Muscle layer of duodenum (tissue), 2 donors: ENCODE measurements around the gene ADCY3.

Source experiments
- H3K27ac ChIP-seq: one replicate; pipeline ENCODE4 v1.7.0; 2013; ENCODE audit warnings: mild to moderate bottlenecking, low read length
- H3K27me3 ChIP-seq: one replicate; pipeline ENCODE4 v1.7.0; 2013; ENCODE audit warnings: low read depth, mild to moderate bottlenecking, control low read depth, low read length
- H3K36me3 ChIP-seq, 2 donors: one replicate each; pipeline ENCODE4 v1.7.0; 2013; ENCODE audit warnings: low read length in 2 of 2, control low read depth in 1 of 2, mild to moderate bottlenecking in 1 of 2; ENCODE audit not compliant: insufficient read depth in 2 of 2, control insufficient read depth in 1 of 2
- H3K4me1 ChIP-seq, 2 donors: one replicate each; pipeline ENCODE4 v1.7.0; 2013; ENCODE audit warnings: low read length in 2 of 2, mild to moderate bottlenecking in 2 of 2, control low read depth in 1 of 2, moderate library complexity in 1 of 2; ENCODE audit not compliant: insufficient read depth in 2 of 2, control insufficient read depth in 1 of 2
- H3K4me3 ChIP-seq, 2 donors: one replicate each; pipeline ENCODE4 v1.7.0; 2013; ENCODE audit warnings: low read length in 2 of 2, low read depth in 1 of 2, mild to moderate bottlenecking in 1 of 2
- H3K9me3 ChIP-seq, 2 donors: one replicate each; pipeline ENCODE4 v1.7.0; 2013; ENCODE audit warnings: low read length in 2 of 2, control low read depth in 1 of 2, mild to moderate bottlenecking in 1 of 2; ENCODE audit not compliant: control insufficient read depth in 1 of 2
- donor health status: healthy.

The ADCY3 gene

GRCh38 chr2:24827321-24828237 lies 92.5 kb downstream of the ADCY3 start:
- no peak overlapping the region for H3K4me3 ChIP-seq

DNA sequence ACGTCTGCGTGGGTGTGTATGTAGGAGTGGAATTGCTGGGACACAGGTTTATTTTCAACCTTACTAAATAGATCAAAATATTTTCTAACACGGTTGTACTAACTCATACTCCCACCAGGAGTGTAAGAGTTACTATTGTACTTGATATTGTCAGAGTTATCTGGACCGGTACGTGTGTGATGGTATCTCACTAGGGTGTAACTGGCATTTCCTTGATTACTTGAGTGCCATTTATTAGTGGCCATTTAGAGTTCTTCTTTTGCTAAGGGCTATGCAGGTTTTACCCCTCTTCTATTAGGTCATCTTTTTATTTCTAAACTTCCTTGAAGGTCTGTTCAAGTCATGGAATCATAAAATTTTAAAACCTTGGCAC lies 93.3 kb downstream of the ADCY3 start:
- Histone ChIP-seq H3K4me3 (no peak overlapping the region), H3K36me3 (no peaks in the 10 kb centered on the region), H3K9me3 (no peaks in the 10 kb centered on the region), H3K4me1 (peaks cover 0 to 9% of the 10 kb centered on the region in 2 donors), H3K27ac (no peak overlapping the region), H3K27me3 (no peaks in the 10 kb centered on the region)

More at GRCh38 chr2:24827321-24828237, 92.5 kb downstream of the ADCY3 start:
- no peak overlapping the region for H3K27ac ChIP-seq
- no peaks in the 10 kb centered on the region for H3K36me3 ChIP-seq
- no peaks in the 10 kb centered on the region for H3K27me3 ChIP-seq
- peaks cover 0 to 9% of the 10 kb centered on the region in 2 donors for H3K4me1 ChIP-seq
- no peaks in the 10 kb centered on the region for H3K9me3 ChIP-seq

- Histone ChIP-seq H3K4me1 (peaks cover 0 to 9% of the 10 kb centered on the region in 2 donors), H3K4me3 (no peak overlapping the region), H3K27me3 (no peaks in the 10 kb centered on the region), H3K9me3 (no peaks in the 10 kb centered on the region), H3K36me3 (peaks cover 0 to 3% of the 10 kb centered on the region in 2 donors), H3K27ac (no peak overlapping the region)
These were observed 93.9 kb downstream of the ADCY3 start for GRCh38 chr2:24825883-24826772.

DNA sequence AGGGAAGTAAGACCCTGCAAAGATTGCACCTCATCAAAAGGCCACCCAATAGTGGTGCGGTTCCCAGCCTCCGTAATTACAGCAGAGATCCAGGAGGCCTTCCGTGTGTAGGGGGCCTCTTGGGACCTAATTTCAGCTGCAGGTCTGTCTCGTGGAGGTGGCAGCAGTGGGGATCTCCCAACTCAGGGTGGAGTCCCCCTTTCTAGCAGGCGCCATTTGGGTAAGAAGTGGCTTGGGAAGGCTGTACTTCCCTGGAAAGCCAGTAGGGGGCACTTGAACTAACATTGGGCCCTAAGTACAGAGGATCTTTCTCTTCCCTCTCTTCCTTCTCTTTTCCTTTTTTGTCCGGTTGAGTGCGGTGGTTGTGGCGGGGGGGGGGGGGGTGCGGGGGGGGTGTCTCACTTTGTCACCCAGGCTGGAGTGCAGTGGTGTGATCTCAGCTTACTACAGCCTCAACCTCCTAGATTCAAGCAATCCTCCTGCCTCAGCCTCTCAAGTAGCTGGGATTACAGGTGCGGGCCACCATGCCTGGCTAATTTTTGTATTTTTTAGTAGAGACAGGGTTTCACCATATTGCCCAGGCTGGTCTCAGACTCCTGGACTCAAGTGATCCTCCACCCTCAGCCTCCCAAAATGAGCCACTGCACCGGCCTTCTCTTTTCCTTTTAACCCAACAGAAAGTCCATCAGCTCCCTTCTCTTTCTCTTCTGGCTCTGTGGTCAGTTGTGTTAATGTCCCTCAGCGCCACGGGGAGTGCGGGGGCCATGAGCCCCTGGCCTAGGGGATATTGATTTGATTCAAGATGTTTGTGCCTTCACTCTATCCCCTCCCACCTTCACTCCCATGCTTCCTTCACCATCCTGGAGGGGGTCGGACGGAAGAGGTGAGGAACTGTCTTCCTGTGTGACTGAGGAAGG lies 94.8 kb downstream of the ADCY3 start:
- Histone ChIP-seq H3K36me3 (peaks cover 0 to 11% of the 10 kb centered on the region in 2 donors), H3K9me3 (no peaks in the 10 kb centered on the region), H3K27me3 (no peaks in the 10 kb centered on the region), H3K4me3 (no peak overlapping the region), H3K4me1 (peaks cover 0 to 9% of the 10 kb centered on the region in 2 donors), H3K27ac (no peak overlapping the region)

GRCh38 chr2:24824071-24824588 lies 95.9 kb downstream of the ADCY3 start:
- no peaks in the 10 kb centered on the region for H3K9me3 ChIP-seq
- H3K27me3 ChIP-seq, result no peaks in the 10 kb centered on the region
- H3K36me3 ChIP-seq, result peaks cover 0 to 13% of the 10 kb centered on the region in 2 donors
- peaks cover 0 to 9% of the 10 kb centered on the region in 2 donors for H3K4me1 ChIP-seq
- no peak overlapping the region for H3K4me3 ChIP-seq
- no peak overlapping the region for H3K27ac ChIP-seq

GRCh38 chr2:24822049-24822706 lies 97.9 kb downstream of the ADCY3 start:
- peaks cover 0 to under 1% of the 10 kb centered on the region in 2 donors for H3K4me1 ChIP-seq
- H3K27ac ChIP-seq, result no peak overlapping the region
- no peak overlapping the region for H3K4me3 ChIP-seq
- peaks cover 0 to 13% of the 10 kb centered on the region in 2 donors for H3K36me3 ChIP-seq
- no peaks in the 10 kb centered on the region for H3K27me3 ChIP-seq
- H3K9me3 ChIP-seq, result no peaks in the 10 kb centered on the region

DNA sequence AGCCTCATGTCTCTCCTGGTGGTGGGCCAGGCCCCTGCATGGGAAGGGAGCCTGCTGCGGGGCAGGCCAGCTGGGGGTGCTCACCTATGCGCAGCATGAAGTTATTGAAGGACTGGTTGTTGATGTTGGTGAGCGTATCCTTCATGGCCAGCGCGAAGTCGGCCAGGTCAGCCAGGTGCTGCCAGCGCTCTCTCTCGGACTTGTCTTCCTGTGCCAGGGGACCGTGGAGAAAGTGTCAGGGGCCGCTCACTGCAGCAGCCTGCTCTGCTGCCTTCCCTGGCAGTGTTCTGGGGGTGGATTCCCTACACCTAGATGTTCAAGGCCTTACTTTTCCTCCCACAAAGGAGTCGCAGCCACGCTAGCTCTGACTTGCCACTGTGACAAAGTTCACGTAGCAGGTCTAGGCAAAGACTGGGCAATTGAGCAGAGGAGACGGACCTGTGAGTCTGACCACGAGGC lies 98.6 kb downstream of the ADCY3 start:
- Histone ChIP-seq H3K27ac (no peak overlapping the region), H3K27me3 (no peaks in the 10 kb centered on the region), H3K36me3 (peaks cover 0 to 13% of the 10 kb centered on the region in 2 donors)

DNA sequence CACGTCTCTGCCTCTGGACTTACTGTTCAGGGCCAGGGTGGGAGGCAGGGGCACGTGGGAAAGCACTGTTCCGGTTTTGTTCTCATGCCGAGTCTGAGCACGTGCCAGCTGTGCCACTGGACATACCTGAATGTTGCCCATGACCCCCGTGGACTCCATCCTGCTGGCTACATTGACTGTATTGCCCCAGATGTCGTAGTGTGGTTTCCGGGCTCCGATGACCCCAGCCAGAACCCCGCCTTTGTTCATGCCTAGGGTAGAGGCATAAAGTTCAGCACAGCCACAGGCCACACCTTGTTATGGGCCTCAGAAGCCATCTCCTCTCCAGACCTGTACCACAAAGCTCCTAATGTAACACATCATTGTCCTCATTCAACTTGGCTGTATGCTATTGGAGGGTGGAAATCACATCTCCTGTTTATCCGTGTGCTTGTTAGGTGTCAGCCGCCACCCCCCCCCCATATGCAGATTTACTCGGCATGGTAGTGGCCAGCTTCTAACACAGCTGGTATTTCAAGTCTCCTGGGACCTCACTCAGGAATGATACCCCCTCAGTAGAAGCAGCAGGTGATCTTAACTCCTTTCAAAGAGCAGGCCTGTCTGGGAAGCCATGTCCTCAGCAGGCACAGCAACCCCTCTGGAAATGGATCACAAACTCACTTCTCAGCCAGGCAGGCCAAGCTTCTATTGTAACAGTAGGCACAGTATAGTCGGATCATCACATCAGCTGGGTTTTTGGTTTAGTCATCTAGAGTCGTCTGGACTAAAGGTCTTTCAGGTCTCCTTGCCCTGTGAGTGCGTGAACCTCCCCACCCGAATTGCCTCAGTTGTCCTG lies 99.2 kb downstream of the ADCY3 start:
- H3K9me3 ChIP-seq, result no peaks in the 10 kb centered on the region

More for the DNA sequence above, 98.6 kb downstream of the ADCY3 start:
- no peaks in the 10 kb centered on the region for H3K4me1 ChIP-seq
- no peak overlapping the region for H3K4me3 ChIP-seq
- no peaks in the 10 kb centered on the region for H3K9me3 ChIP-seq

GRCh38 chr2:24820175-24820513 lies 99.9 kb downstream of the ADCY3 start:
- peaks cover 0 to 13% of the 10 kb centered on the region in 2 donors for H3K36me3 ChIP-seq
- no peaks in the 10 kb centered on the region for H3K9me3 ChIP-seq
- H3K4me1 ChIP-seq, result no peaks in the 10 kb centered on the region
- H3K27ac ChIP-seq, result no peak overlapping the region
- no peak overlapping the region for H3K4me3 ChIP-seq
- H3K27me3 ChIP-seq, result no peaks in the 10 kb centered on the region

More for the DNA sequence above, 99.2 kb downstream of the ADCY3 start:
- Histone ChIP-seq H3K36me3 (peaks cover 0 to 13% of the 10 kb centered on the region in 2 donors), H3K4me3 (no peak overlapping the region), H3K27me3 (no peaks in the 10 kb centered on the region), H3K4me1 (no peaks in the 10 kb centered on the region), H3K27ac (no peak overlapping the region)
